ENCODE data around the gene PPP1R14B.

PPP1R14B gene

GRCh38 chr11:64220798-64221197 lies 25.9 kb downstream of the PPP1R14B start:
- TF ChIP-seq CTCF (IDR thresholded peaks at IDR 0.05; ENCODE audit: extremely low read depth, missing control alignments) = no peak
- no peak for DNase-seq (ENCODE audit: low spot score)

DNA sequence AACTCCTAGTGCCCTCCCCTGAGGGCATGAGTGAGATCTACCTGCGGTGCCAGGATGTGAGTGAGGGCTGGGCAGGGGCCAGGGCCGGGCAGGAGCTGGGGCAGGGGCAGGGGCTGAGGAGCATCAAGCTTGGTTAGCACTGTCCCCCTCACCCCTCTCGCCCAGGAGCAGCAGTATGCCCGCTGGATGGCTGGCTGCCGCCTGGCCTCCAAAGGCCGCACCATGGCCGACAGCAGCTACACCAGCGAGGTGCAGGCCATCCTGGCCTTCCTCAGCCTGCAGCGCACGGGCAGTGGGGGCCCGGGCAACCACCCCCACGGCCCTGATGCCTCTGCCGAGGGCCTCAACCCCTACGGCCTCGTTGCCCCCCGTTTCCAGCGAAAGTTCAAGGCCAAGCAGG lies 26.5 kb downstream of the PPP1R14B start:
- no peak for TF ChIP-seq CTCF (IDR thresholded peaks at IDR 0.05; ENCODE audit: extremely low read depth, missing control alignments)

DNA sequence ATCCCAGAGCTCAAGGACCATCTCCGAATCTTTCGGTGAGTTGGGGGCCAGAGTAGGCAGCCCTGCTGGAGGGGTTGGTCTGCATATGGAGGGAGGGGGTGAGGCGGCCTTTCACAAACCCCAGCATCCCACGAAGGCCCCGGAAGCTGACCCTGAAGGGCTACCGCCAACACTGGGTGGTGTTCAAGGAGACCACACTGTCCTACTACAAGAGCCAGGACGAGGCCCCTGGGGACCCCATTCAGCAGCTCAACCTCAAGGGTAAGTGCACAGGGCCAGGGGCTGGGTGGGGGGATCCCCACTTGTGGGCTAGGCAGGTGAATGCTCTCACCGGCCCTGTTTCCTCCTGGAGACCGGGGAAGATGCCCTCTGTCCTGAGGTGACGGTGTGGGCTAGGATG lies 27.0 kb downstream of the PPP1R14B start:
- DNase-seq (ENCODE audit: low spot score) = no peak
- no peak for TF ChIP-seq CTCF (IDR thresholded peaks at IDR 0.05; ENCODE audit: extremely low read depth, missing control alignments)

More for the DNA sequence above, 26.5 kb downstream of the PPP1R14B start:
- no peak for DNase-seq (ENCODE audit: low spot score)

- TF ChIP-seq CTCF (IDR thresholded peaks at IDR 0.05; ENCODE audit: extremely low read depth, missing control alignments) = no peak
- DNase-seq (ENCODE audit: low spot score) = no peak
Observed at GRCh38 chr11:64219354-64219684, 27.4 kb downstream of the PPP1R14B start.

GRCh38 chr11:64218628-64219353 lies 28.0 kb downstream of the PPP1R14B start:
- no peak for DNase-seq (ENCODE audit: low spot score)

DNA sequence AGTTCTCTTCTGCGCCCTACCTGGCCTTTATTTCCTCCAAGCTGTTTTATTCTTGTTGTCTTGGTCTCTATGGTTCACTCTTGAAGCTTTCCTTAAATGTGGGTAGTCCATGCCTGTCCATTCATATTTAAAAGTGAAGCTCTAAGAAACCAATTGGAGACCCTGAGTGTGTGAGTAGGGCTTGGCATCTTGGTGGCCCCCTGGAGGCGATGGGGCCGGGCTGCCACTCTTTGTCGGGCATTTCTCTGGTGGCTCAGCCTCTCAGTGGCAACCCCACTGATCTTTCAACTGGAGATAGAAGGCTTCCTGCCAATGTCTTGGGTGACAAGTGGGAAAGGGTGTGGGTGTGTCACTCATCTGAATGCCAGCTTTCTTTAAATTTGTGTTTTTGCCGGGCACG lies 29.9 kb downstream of the PPP1R14B start:
- no peak for TF ChIP-seq CTCF (IDR thresholded peaks at IDR 0.05; ENCODE audit: extremely low read depth, missing control alignments)
- no peak for DNase-seq (ENCODE audit: low spot score)

More at GRCh38 chr11:64218628-64219353, 28.0 kb downstream of the PPP1R14B start:
- TF ChIP-seq CTCF (IDR thresholded peaks at IDR 0.05; ENCODE audit: extremely low read depth, missing control alignments) = no peak

DNA sequence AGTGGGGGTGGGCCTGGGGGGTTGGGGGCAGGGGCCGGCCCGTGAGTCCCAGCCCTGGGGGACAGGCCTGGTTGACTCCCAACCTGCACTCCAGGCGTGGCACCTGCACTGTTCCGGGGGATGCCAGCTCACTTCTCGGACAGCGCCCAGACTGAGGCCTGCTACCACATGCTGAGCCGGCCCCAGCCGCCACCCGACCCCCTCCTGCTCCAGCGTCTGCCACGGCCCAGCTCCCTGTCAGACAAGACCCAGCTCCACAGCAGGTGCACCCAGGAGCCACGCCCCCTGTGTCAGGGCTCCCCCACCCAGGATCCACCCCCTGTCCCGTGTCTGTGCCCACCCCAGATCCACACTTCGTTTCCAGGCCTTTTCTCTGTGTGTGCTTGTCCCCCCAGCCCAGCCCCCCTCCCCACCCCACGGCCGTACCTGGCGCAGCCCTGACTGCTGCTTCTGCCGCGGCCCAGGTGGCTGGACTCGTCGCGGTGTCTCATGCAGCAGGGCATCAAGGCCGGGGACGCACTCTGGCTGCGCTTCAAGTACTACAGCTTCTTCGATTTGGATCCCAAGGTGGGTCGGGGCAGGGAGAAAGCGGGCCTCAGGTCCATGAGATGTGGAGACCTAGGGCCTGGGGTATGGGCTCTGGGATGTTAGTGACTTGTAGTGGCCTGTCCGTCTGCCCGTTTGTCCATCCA lies 35.4 kb downstream of the PPP1R14B start:
- DNase-seq (ENCODE audit: low spot score) = no peak
- no peak for TF ChIP-seq CTCF (IDR thresholded peaks at IDR 0.05; ENCODE audit: extremely low read depth, missing control alignments)
